Esophagus squamous epithelium (tissue), 5 donors: ENCODE results near the gene NHERF1. TPM values are rescaled to one million over a fixed set of nuclear protein-coding genes. Genes with fewer than 3 reads are reported as not detected.

Source experiments
- DNase-seq: peaks from one replicate; lab custom pipeline; 2025; lab: John Stamatoyannopoulos, UW
- H3K27ac ChIP-seq, 4 donors: fragments of 200-600 bp; sonication (generic); one replicate each; pipeline ENCODE4 v1.5.1; 2016 to 2019; ENCODE audit warnings: mild to moderate bottlenecking in 1 of 4
- H3K27me3 ChIP-seq, 4 donors: fragments of 200-600 bp; sonication (generic); 1 replicate in 3 of 4; 2 replicates in 1 of 4; pipeline versions ENCODE4 v1.5.1 to v1.6.0; 2017 to 2021; ENCODE audit warnings: antibody characterized with exemption in 1 of 4
- H3K36me3 ChIP-seq, 3 donors: fragments of 200-600 bp; sonication (generic); one replicate each; pipeline ENCODE4 v1.5.1; 2016 to 2019
- H3K4me1 ChIP-seq, 3 donors: fragments of 200-600 bp; sonication (generic); one replicate each; pipeline ENCODE4 v1.5.1; 2017 to 2019
- H3K4me3 ChIP-seq, 4 donors: fragments of 200-600 bp; sonication (generic); 1 replicate in 3 of 4; 2 replicates in 1 of 4; pipeline ENCODE4 v1.5.1; 2016 to 2019; ENCODE audit warnings: mild to moderate bottlenecking in 2 of 4, moderate library complexity in 1 of 4
- H3K9me3 ChIP-seq, 3 donors: fragments of 200-600 bp; sonication (generic); one replicate each; pipeline ENCODE4 v1.5.1; 2016 to 2019
- POLR2A ChIP-seq, 4 donors: fragments of 450-650 bp; IDR thresholded peaks; one replicate each; pipeline ENCODE4 v1.6.1; 2017; ENCODE audit warnings: antibody characterized with exemption in 4 of 4, mild to moderate bottlenecking in 4 of 4, moderate library complexity in 3 of 4
- WGBS, 2 donors: methylation state at CpG; one replicate each; pipeline ENCODE4 v1.1.5; 2018; 5-methylcytosine and 5-hydroxymethylcytosine counted together
- intact Hi-C: fragments of 100-400 bp; cut with DNase I; formaldehyde crosslinking; loops from one replicate; pipeline ENCODE4 v1.15.0; 2022
- total RNA-seq, 4 donors: library from RNA; depleted of rRNA; stranded (reverse); fragments of >200 nt; gene quantifications; one replicate each; pipeline ENCODE4 v1.1.0, GENCODE V29; 2016
- TF ChIP-seq, protein P1 (sequence below), 6 experiments: fragments of 450-650 bp in 4 of 6; fragments of 200-600 bp in 2 of 6; sonication (generic) in 2 of 6; IDR thresholded peaks; one replicate each; pipeline ENCODE4 v1.5.1; 2016 to 2019; ENCODE audit warnings: antibody characterized with exemption in 6 of 6, mild to moderate bottlenecking in 4 of 6, moderate library complexity in 4 of 6
- donor health status: DM: yes; HTN: yes; CAD: no.

NHERF1 gene
- total RNA-seq, 4 donors from 2014 or later = 214 to 483 (median 313) TPM

- WGBS, 2 donors = 71 to 80% methylated on average over 1 to 5 of the region's 6 CpGs
- intact Hi-C loops = no loop called here
- Histone ChIP-seq H3K36me3 (peaks cover 26 to 98% (median 44%) of the 10 kb centered on the region in 3 donors), H3K27me3 (no peaks in the 10 kb centered on the region), H3K4me1 (peaks cover 14 to 76% (median 26%) of the 10 kb centered on the region in 3 donors), H3K9me3 (no peaks in the 10 kb centered on the region), H3K4me3 (no peak overlapping the region), H3K27ac (peak overlapping the region; percentile 42 to 81 (median 68))
- TF ChIP-seq, protein P1, sequence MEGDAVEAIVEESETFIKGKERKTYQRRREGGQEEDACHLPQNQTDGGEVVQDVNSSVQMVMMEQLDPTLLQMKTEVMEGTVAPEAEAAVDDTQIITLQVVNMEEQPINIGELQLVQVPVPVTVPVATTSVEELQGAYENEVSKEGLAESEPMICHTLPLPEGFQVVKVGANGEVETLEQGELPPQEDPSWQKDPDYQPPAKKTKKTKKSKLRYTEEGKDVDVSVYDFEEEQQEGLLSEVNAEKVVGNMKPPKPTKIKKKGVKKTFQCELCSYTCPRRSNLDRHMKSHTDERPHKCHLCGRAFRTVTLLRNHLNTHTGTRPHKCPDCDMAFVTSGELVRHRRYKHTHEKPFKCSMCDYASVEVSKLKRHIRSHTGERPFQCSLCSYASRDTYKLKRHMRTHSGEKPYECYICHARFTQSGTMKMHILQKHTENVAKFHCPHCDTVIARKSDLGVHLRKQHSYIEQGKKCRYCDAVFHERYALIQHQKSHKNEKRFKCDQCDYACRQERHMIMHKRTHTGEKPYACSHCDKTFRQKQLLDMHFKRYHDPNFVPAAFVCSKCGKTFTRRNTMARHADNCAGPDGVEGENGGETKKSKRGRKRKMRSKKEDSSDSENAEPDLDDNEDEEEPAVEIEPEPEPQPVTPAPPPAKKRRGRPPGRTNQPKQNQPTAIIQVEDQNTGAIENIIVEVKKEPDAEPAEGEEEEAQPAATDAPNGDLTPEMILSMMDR (IDR thresholded peaks at IDR 0.05) = no peak
- no peak for TF ChIP-seq POLR2A (IDR thresholded peaks at IDR 0.05)
- DNase-seq = no peak
Observed at GRCh38 chr17:74769266-74769855, 20.9 kb downstream of the NHERF1 start.

GRCh38 chr17:74769856-74770497, 21.5 kb downstream of the NHERF1 start:
- H3K4me3 ChIP-seq = no peak overlapping the region
- DNase-seq = no peak
- H3K9me3 ChIP-seq = no peaks in the 10 kb centered on the region
- H3K27ac ChIP-seq = peak overlapping the region in 3 of 4 donors; percentile 42 to 68 (median 63)
- H3K4me1 ChIP-seq = peaks cover 14 to 79% (median 30%) of the 10 kb centered on the region in 3 donors
- 58% methylated on average over 2 of the region's 5 CpGs; no CpG with 5 or more reads in 1 of the 2 donors for WGBS, 2 donors
- TF ChIP-seq, protein P1 (IDR thresholded peaks at IDR 0.05) = no peak
- no peak for TF ChIP-seq POLR2A (IDR thresholded peaks at IDR 0.05)
- H3K36me3 ChIP-seq = peaks cover 26 to 91% (median 44%) of the 10 kb centered on the region in 3 donors
- no peaks in the 10 kb centered on the region for H3K27me3 ChIP-seq
- intact Hi-C loops = no loop called here

DNA sequence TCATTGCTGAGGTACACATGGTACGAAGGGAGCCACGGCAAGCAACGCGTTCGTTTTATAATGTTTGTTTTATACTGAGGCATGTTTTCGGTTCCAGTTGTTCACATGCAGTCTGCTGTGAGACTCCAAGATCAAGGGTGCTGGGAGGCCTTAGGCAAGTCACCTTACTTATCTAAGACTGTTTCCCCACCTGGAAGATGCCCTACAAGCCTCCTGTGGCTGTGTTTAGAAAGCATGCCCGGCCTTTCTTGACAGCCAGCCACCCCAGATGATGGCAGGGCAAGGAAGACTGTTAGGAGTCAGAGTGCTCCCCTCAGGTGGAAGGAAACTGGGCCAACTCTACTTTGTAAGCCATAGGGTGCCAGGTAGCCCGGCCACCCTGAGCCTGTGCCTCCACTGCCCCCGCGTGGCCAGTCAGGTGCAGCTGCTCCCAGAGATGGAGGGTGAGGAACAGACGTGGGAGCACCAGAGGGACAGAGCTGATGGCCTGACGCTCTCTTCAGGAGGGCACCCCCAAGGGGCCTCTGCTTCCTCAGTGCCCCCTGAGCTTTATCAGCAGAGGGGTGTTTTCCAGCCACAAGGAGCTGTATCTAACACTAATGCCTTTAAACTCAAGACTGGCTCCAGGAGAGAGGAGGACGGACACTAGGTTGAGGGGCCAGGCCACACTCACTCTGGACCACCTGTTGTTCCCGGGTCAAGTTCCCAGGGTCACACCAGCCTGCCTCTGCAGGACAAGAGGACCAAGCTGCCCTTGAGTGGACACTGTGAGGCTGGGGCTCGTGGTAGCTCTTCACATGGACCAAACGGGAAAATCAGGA, 22.3 kb downstream of the NHERF1 start:
- TF ChIP-seq, protein P1 (IDR thresholded peaks at IDR 0.05) = peak; percentile 68 to 91 (median 82)
- TF ChIP-seq POLR2A (IDR thresholded peaks at IDR 0.05) = no peak
- Histone ChIP-seq H3K27ac (peak overlapping the region in 3 of 4 donors; percentile 0 to 68 (median 63)), H3K27me3 (no peaks in the 10 kb centered on the region), H3K36me3 (peaks cover 26 to 84% (median 44%) of the 10 kb centered on the region in 3 donors), H3K4me1 (peaks cover 20 to 80% (median 37%) of the 10 kb centered on the region in 3 donors), H3K9me3 (no peaks in the 10 kb centered on the region), H3K4me3 (no peak overlapping the region)
- WGBS, 2 donors = 44% methylated on average over 11 of the region's 16 CpGs; no CpG with 5 or more reads in 1 of the 2 donors
- no peak for DNase-seq
- intact Hi-C loops = no loop called here

DNA sequence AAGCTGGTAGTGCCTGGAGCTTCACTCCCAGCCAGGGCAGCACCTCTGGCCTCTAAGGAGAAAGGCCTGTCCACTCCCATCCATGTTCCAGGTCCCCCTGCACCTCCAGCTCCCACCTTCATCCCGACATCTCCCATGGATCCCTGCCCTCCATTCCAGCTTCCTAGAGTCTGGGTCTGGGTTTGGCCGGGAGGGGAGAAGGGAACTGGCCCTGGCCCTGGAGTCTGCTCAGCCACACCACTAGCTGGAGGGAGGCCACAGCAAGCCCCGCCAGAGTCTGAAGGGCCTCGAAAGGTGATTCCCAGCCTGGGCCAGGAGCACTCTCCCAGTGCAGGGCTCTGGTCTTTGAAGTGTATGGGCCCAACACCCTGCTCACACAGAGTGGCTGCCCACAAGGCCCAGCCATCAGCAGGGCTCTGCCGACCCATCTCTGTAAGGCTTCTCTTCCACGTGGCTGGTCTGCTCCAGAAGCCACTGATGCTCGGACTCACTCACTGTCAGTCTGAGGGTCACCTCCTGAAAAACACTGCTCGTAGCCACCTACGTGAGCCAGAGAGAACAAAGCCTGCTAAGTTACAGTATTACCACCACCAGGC, 23.0 kb downstream of the NHERF1 start:
- intact Hi-C loops = no loop called here
- TF ChIP-seq, protein P1 (IDR thresholded peaks at IDR 0.05) = no peak
- no peak for TF ChIP-seq POLR2A (IDR thresholded peaks at IDR 0.05)
- no peak overlapping the region for H3K4me3 ChIP-seq
- DNase-seq = no peak
- WGBS, 2 donors = 83 to 100% methylated on average over 1 to 7 of the region's 9 CpGs
- no peaks in the 10 kb centered on the region for H3K27me3 ChIP-seq
- H3K36me3 ChIP-seq = peaks cover 26 to 77% (median 44%) of the 10 kb centered on the region in 3 donors
- H3K4me1 ChIP-seq = peaks cover 21 to 75% (median 37%) of the 10 kb centered on the region in 3 donors
- no peak overlapping the region for H3K27ac ChIP-seq
- H3K9me3 ChIP-seq = no peaks in the 10 kb centered on the region
